ENCODE results near the gene DCHS2. TPM values are rescaled to one million over a fixed set of nuclear protein-coding genes. Genes with fewer than 3 reads are reported as not detected.

The DCHS2 gene
- total RNA-seq, 4 donors from 2014 or later, result 0.53 to 1.5 (median 0.57) TPM; not detected in 1

- no peaks in the 10 kb centered on the region for H3K9me3 ChIP-seq
- no peak overlapping the region for H3K27ac ChIP-seq
- TF ChIP-seq CTCF (IDR thresholded peaks at IDR 0.05) (no peak), POLR2A (IDR thresholded peaks at IDR 0.05) (no peak)
- no peaks in the 10 kb centered on the region for H3K27me3 ChIP-seq
- intact Hi-C loops (cut with DNase I), result no loop called here
- no peaks in the 10 kb centered on the region for H3K4me1 ChIP-seq
- H3K4me3 ChIP-seq, result no peak overlapping the region
- H3K36me3 ChIP-seq, result no peaks in the 10 kb centered on the region
- DNase-seq, result no peak
- 52 to 54% methylated on average over 2 of the region's 2 CpGs for WGBS, 2 donors
Measured at GRCh38 chr4:154444958-154445357, 46.6 kb downstream of the DCHS2 start.

GRCh38 chr4:154441982-154442381, 49.6 kb downstream of the DCHS2 start:
- DNase-seq, result no peak
- Histone ChIP-seq H3K4me3 (no peak overlapping the region), H3K9me3 (no peaks in the 10 kb centered on the region), H3K36me3 (no peaks in the 10 kb centered on the region), H3K27ac (no peak overlapping the region), H3K4me1 (no peaks in the 10 kb centered on the region), H3K27me3 (no peaks in the 10 kb centered on the region)
- 79 to 91% methylated on average over 3 of the region's 3 CpGs for WGBS, 2 donors
- intact Hi-C loops (cut with DNase I), result no loop called here
- no peak for TF ChIP-seq POLR2A (IDR thresholded peaks at IDR 0.05)
- no peak for TF ChIP-seq CTCF (IDR thresholded peaks at IDR 0.05)

- no peak overlapping the region for H3K27ac ChIP-seq
- no peaks in the 10 kb centered on the region for H3K27me3 ChIP-seq
- DNase-seq, result no peak
- intact Hi-C loops (cut with DNase I), result no loop called here
- H3K9me3 ChIP-seq, result no peaks in the 10 kb centered on the region
- no peaks in the 10 kb centered on the region for H3K36me3 ChIP-seq
- 32 to 45% methylated on average over 1 of the region's 1 CpG for WGBS, 2 donors
- no peak overlapping the region for H3K4me3 ChIP-seq
- TF ChIP-seq POLR2A (IDR thresholded peaks at IDR 0.05) (no peak), CTCF (IDR thresholded peaks at IDR 0.05) (no peak)
- no peaks in the 10 kb centered on the region for H3K4me1 ChIP-seq
Measured at GRCh38 chr4:154441124-154441523, 50.5 kb downstream of the DCHS2 start.

- Histone ChIP-seq H3K4me1 (no peaks in the 10 kb centered on the region), H3K27ac (no peak overlapping the region), H3K4me3 (no peak overlapping the region), H3K27me3 (no peaks in the 10 kb centered on the region), H3K36me3 (no peaks in the 10 kb centered on the region), H3K9me3 (no peaks in the 10 kb centered on the region)
- no peak for DNase-seq
- intact Hi-C loops (cut with DNase I), result no loop called here
- WGBS, 2 donors, result 0 to 11% methylated on average over 1 of the region's 1 CpG
- no peak for TF ChIP-seq CTCF (IDR thresholded peaks at IDR 0.05)
- no peak for TF ChIP-seq POLR2A (IDR thresholded peaks at IDR 0.05)
Measured at GRCh38 chr4:154439224-154439623, 52.4 kb downstream of the DCHS2 start.

DNA sequence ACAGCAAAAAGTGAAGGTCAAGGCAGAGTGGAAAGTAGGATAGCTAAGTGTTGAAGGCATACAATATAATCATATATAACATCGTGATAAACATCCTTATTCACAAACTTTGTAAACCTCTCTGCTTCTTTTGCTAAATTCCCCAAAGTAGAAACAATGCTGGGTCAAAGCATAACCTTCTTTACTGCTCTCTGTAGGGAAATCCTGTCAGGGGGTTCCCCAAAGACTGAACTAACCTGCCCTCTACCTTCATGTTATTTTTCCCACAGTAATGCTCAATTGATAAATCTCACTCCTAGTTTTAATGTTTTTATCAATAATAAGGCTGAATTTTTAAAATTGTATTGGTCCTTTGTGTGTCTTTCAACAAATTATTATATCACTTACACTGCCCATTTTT, 55.7 kb downstream of the DCHS2 start:
- intact Hi-C loops (cut with DNase I), result no loop called here
- 55 to 75% methylated on average over 1 of the region's 1 CpG for WGBS, 2 donors
- H3K27ac ChIP-seq, result no peak overlapping the region

More for the DNA sequence above, 55.7 kb downstream of the DCHS2 start:
- DNase-seq, result no peak
- no peaks in the 10 kb centered on the region for H3K4me1 ChIP-seq
- no peaks in the 10 kb centered on the region for H3K36me3 ChIP-seq
- H3K4me3 ChIP-seq, result no peak overlapping the region
- H3K9me3 ChIP-seq, result no peaks in the 10 kb centered on the region
- H3K27me3 ChIP-seq, result no peaks in the 10 kb centered on the region
- TF ChIP-seq POLR2A (IDR thresholded peaks at IDR 0.05), result no peak
- TF ChIP-seq CTCF (IDR thresholded peaks at IDR 0.05), result no peak

Data from esophagus squamous epithelium (tissue), 5 donors.